ENCODE measurements around the gene NUDT4. TPM values are rescaled to one million over a fixed set of nuclear protein-coding genes. Genes with fewer than 3 reads are reported as not detected.

Gene NUDT4
- total RNA-seq, 1 experiment from 2014 or later: 93.8 TPM

DNA sequence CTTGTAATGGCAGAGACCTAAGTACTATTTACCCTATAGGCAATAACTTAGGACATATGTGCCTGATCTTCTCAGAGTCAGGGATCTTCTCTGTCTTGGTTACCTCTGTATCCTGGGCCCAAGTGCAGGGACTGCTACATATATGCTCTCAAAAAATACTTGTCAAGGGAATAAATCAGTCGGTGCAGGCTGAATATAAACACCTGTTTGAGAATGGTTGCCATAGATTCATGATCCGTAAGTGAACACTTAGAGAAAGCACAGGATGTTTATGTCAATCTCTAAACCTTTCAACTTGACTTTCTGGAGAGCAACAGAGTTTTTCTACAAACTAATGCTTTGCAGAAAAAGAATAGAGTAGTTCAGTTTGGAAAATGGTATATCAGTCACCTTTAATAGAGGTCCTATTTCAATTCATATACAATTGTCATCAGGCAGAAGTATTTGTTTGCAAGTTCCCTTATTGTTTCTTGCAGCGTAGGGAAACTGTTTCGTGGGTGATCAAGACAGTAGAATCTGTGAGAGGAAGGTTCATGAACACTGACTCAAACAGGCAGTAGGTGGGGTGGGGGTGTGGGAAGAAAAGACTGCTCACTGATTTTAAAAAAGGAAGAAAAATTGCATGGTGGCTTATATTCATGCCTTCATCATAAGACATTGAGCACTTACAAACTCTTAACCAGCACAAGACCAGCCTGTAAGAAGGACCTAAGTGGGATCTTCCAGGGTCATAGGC is 70.0 kb downstream of the NUDT4 start:
- POLR2A ChIA-PET (ENCODE audit: low non-redundant PET): no interaction called here
- no peaks in the 10 kb centered on the region for H3K27me3 ChIP-seq (replicated peaks; ENCODE audit: insufficient read depth, low read depth, low read length, poor library complexity)
- no TSS peak for BruUV-seq (replicated peaks)
- no peaks in the 10 kb centered on the region for H3K36me3 ChIP-seq (ENCODE audit: insufficient read depth, low read length, poor library complexity, severe bottlenecking)
- no peaks in the 10 kb centered on the region for H3K9me3 ChIP-seq (ENCODE audit: low read depth, low read length, poor library complexity, severe bottlenecking)
- no peak overlapping the region for H3K4me3 ChIP-seq (ENCODE audit: low read depth, low read length, poor library complexity, severe bottlenecking)
- CTCF ChIA-PET: no interaction called here
- peaks cover 3% of the 10 kb centered on the region for H3K4me1 ChIP-seq (ENCODE audit: insufficient read depth, low read length, poor library complexity, severe bottlenecking)
- no peak for DNase-seq (ENCODE audit: low spot score)
- TF ChIP-seq, protein P1, sequence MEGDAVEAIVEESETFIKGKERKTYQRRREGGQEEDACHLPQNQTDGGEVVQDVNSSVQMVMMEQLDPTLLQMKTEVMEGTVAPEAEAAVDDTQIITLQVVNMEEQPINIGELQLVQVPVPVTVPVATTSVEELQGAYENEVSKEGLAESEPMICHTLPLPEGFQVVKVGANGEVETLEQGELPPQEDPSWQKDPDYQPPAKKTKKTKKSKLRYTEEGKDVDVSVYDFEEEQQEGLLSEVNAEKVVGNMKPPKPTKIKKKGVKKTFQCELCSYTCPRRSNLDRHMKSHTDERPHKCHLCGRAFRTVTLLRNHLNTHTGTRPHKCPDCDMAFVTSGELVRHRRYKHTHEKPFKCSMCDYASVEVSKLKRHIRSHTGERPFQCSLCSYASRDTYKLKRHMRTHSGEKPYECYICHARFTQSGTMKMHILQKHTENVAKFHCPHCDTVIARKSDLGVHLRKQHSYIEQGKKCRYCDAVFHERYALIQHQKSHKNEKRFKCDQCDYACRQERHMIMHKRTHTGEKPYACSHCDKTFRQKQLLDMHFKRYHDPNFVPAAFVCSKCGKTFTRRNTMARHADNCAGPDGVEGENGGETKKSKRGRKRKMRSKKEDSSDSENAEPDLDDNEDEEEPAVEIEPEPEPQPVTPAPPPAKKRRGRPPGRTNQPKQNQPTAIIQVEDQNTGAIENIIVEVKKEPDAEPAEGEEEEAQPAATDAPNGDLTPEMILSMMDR (conservative IDR thresholded peaks at IDR 0.05; ENCODE audit: low read depth, low read length): no peak
- no peak for TF ChIP-seq EZH2 (IDR thresholded peaks at IDR 0.05; ENCODE audit: borderline replicate concordance, low read depth, low read length, poor library complexity, severe bottlenecking)
- H3K27ac ChIP-seq (ENCODE audit: low read depth, low read length, poor library complexity, severe bottlenecking): no peak overlapping the region
- intact Hi-C loops (cut with micrococcal nuclease; ENCODE audit: unreplicated experiment): no loop called here

DNA sequence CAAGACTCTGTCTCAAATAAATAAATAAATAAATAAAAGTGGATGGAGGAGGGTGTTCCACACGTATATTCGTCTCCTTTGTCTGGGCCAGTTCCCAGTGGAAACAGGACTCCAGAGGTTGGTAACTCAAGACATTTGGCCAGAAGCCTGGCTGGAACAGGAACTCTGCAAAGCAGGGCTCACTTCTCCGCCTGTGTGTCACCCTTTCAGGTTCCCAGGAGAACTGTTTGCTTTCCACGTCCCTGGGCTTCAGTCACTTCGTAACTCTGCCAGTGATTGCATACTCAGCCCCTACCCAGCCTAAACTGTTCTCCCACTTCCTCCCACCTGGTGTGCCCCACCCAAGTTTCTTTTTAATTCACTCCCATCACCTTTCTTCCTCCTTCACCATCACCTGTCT is 71.1 kb downstream of the NUDT4 start:
- POLR2A ChIA-PET (ENCODE audit: low non-redundant PET): no interaction called here
- H3K27ac ChIP-seq (ENCODE audit: low read depth, low read length, poor library complexity, severe bottlenecking): no peak overlapping the region
- intact Hi-C loops (cut with micrococcal nuclease; ENCODE audit: unreplicated experiment): no loop called here
- no peaks in the 10 kb centered on the region for H3K4me1 ChIP-seq (ENCODE audit: insufficient read depth, low read length, poor library complexity, severe bottlenecking)
- no TSS peak for BruUV-seq (replicated peaks)
- H3K4me3 ChIP-seq (ENCODE audit: low read depth, low read length, poor library complexity, severe bottlenecking): no peak overlapping the region
- no peaks in the 10 kb centered on the region for H3K27me3 ChIP-seq (replicated peaks; ENCODE audit: insufficient read depth, low read depth, low read length, poor library complexity)
- DNase-seq (ENCODE audit: low spot score): no peak
- no peak for TF ChIP-seq EZH2 (IDR thresholded peaks at IDR 0.05; ENCODE audit: borderline replicate concordance, low read depth, low read length, poor library complexity, severe bottlenecking)
- TF ChIP-seq, protein P1 (conservative IDR thresholded peaks at IDR 0.05; ENCODE audit: low read depth, low read length): no peak
- CTCF ChIA-PET: no interaction called here
- no peaks in the 10 kb centered on the region for H3K36me3 ChIP-seq (ENCODE audit: insufficient read depth, low read length, poor library complexity, severe bottlenecking)
- no peaks in the 10 kb centered on the region for H3K9me3 ChIP-seq (ENCODE audit: low read depth, low read length, poor library complexity, severe bottlenecking)

DNA sequence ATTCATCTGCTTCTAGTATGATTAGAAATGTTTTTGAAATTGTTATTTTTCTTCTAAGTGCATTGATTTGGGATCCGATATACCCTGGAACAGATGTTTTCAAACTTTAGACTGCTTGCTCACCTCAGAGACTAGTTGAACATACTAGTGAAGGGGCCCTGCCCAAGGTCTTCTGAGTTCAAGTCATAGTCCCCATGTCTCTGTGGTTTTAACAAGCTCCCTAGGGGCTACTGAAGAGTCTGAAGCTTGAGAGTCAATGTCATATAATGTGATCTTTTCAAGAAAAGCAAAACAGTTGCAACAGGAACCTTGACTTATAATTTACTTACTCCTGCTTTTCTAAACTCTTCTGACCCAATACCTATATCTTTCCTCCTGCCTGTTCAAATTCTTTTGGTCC is 71.6 kb downstream of the NUDT4 start:
- no peaks in the 10 kb centered on the region for H3K4me1 ChIP-seq (ENCODE audit: insufficient read depth, low read length, poor library complexity, severe bottlenecking)
- H3K27me3 ChIP-seq (replicated peaks; ENCODE audit: insufficient read depth, low read depth, low read length, poor library complexity): no peaks in the 10 kb centered on the region
- ChIA-PET POLR2A (ENCODE audit: low non-redundant PET) (no interaction called here), CTCF (no interaction called here)
- DNase-seq (ENCODE audit: low spot score): no peak
- H3K9me3 ChIP-seq (ENCODE audit: low read depth, low read length, poor library complexity, severe bottlenecking): no peaks in the 10 kb centered on the region
- H3K4me3 ChIP-seq (ENCODE audit: low read depth, low read length, poor library complexity, severe bottlenecking): no peak overlapping the region
- TF ChIP-seq EZH2 (IDR thresholded peaks at IDR 0.05; ENCODE audit: borderline replicate concordance, low read depth, low read length, poor library complexity, severe bottlenecking): no peak
- TF ChIP-seq, protein P1 (conservative IDR thresholded peaks at IDR 0.05; ENCODE audit: low read depth, low read length): no peak
- H3K36me3 ChIP-seq (ENCODE audit: insufficient read depth, low read length, poor library complexity, severe bottlenecking): no peaks in the 10 kb centered on the region
- no TSS peak for BruUV-seq (replicated peaks)
- intact Hi-C loops (cut with micrococcal nuclease; ENCODE audit: unreplicated experiment): no loop called here
- H3K27ac ChIP-seq (ENCODE audit: low read depth, low read length, poor library complexity, severe bottlenecking): no peak overlapping the region
